Panc1 (cell line): Measurements from ENCODE around the gene C1orf210. TPM values are rescaled to one million over a fixed set of nuclear protein-coding genes. Genes with fewer than 3 reads are reported as not detected.

ENCODE experiments used
- ATAC-seq: fragments of 200-7000 bp; cut with Tn5 transposase; 2 replicates; pipeline ENCODE4 v1.9.1; 2020; ENCODE audit warnings: mild to moderate bottlenecking, moderate library complexity
- BruUV-seq: library from RNA; stranded (reverse); fragments of 400-500 nt; replicated peaks from 2 replicates; lab custom pipeline; 2021; lab: Mats Ljungman, UMichigan
- CTCF ChIA-PET: fragments of 300-600 bp; sonication (Branson Sonifier 250); formaldehyde crosslinking; loops from one replicate; lab custom pipeline; 2022; ENCODE audit warnings: antibody characterized with exemption; lab: Charles Lee
- POLR2A ChIA-PET: fragments of 300-600 bp; sonication (Branson Sonifier 250); formaldehyde crosslinking; loops from one replicate; lab custom pipeline; 2022; ENCODE audit warnings: antibody characterized with exemption; lab: Charles Lee
- DNase-seq: peaks from one replicate; pipeline ENCODE4 v3.0.0-alpha.2; 2010; ENCODE audit warnings: low read depth, low spot score
- H3K27ac ChIP-seq: 2 replicates; pipeline ENCODE4 v1.5.1; 2011; ENCODE audit warnings: mild to moderate bottlenecking, low read length, inconsistent platforms
- H3K27me3 ChIP-seq: fragments of 200-500 bp; sonication (Bioruptor generic); 2 replicates; pipeline ENCODE4 v1.6.0; 2014; ENCODE audit warnings: low read length, inconsistent platforms; ENCODE audit not compliant: control insufficient read depth, insufficient read depth
- H3K36me3 ChIP-seq: fragments of 200-500 bp; sonication (Bioruptor generic); 2 replicates; pipeline ENCODE4 v1.5.1; 2014; ENCODE audit warnings: inconsistent platforms, mild to moderate bottlenecking, low read length, moderate library complexity; ENCODE audit not compliant: control insufficient read depth, insufficient read depth
- H3K4me1 ChIP-seq: 2 replicates; pipeline ENCODE4 v1.5.1; 2011; ENCODE audit warnings: inconsistent platforms, mild to moderate bottlenecking, low read length, moderate library complexity; ENCODE audit not compliant: control insufficient read depth, insufficient read depth
- H3K4me3 ChIP-seq, 2 experiments: 2 replicates each; pipeline ENCODE4 v1.5.1; 2011 to 2012; ENCODE audit warnings: low read depth in 2 of 2, low read length in 2 of 2, mild to moderate bottlenecking in 2 of 2, inconsistent platforms in 1 of 2, moderate library complexity in 1 of 2
- H3K9me3 ChIP-seq: fragments of 200-500 bp; sonication (Bioruptor generic); 2 replicates; pipeline ENCODE4 v1.5.1; 2014; ENCODE audit warnings: low read depth, mild to moderate bottlenecking, inconsistent platforms, low read length, moderate library complexity; ENCODE audit not compliant: control insufficient read depth, insufficient read depth
- CTCF ChIP-seq: fragments of 450-650 bp; IDR thresholded peaks from 2 replicates; pipeline ENCODE4 v1.5.1; 2017; ENCODE audit warnings: mild to moderate bottlenecking
- POLR2AphosphoS5 ChIP-seq: IDR thresholded peaks from 2 replicates; pipeline ENCODE4 v1.6.1; 2012; ENCODE audit warnings: mild to moderate bottlenecking, low read depth, low read length, moderate library complexity
- SIN3A ChIP-seq: IDR thresholded peaks from 2 replicates; pipeline ENCODE4 v1.6.1; 2012; ENCODE audit warnings: low read depth, mild to moderate bottlenecking, low read length, moderate library complexity, borderline replicate concordance; ENCODE audit not compliant: insufficient read depth
- TCF7L2 ChIP-seq: IDR thresholded peaks from 2 replicates; pipeline ENCODE4 v1.6.1; 2011; ENCODE audit warnings: mild to moderate bottlenecking, low read depth, low read length, inconsistent platforms
- in situ Hi-C: cut with HindIII; loops from 2 replicates; pipeline ENCODE4 v1.10.0; 2016; ENCODE audit warnings: low sequenced_read_pairs, low pct_unique_long_range_greater_than_20kb
- intact Hi-C: fragments of 100-400 bp; cut with micrococcal nuclease; formaldehyde crosslinking; loops from one replicate; pipeline ENCODE4 v1.10.0; 2022; ENCODE audit not compliant: unreplicated experiment
- total RNA-seq: library from RNA; stranded (reverse); gene quantifications from one replicate; pipeline ENCODE4 v1.2.1, GENCODE V29; 2021; ENCODE audit not compliant: unreplicated experiment
- TF ChIP-seq, protein P1 (sequence below), 2 experiments: IDR thresholded peaks; 2 replicates each; pipeline ENCODE4 v1.6.1; 2011 to 2012; ENCODE audit warnings: low read depth in 2 of 2, control low read depth in 1 of 2, low read length in 1 of 2, mild to moderate bottlenecking in 1 of 2, moderate library complexity in 1 of 2; ENCODE audit not compliant: insufficient read depth in 1 of 2

C1orf210 gene
- total RNA-seq, 1 experiment from 2014 or later, result not detected

DNA sequence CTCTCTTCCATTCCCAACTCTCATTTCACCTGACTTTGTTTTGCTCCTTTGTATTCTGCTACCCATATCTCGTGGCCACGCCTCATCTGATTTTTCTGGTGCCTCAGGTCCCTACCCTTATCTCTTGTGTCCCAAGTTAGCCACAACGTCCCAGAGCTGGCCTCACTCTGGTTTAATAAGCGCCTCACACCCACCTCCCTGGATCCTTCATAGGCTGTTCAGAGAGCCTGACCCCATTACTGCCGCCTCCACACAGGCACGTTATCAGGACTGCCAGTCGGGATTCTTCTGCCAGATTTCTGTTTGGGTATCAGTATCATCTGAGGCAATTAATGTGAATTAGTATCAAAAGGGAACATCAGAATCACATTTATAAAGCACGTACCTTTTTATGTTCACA, 50.3 kb downstream of the C1orf210 start:
- TF ChIP-seq TCF7L2, result no peak
- TF ChIP-seq POLR2AphosphoS5, result no peak
- DNase-seq (no peak), ATAC-seq (no peak)
- POLR2A ChIA-PET, result no interaction called here
- Histone ChIP-seq H3K27ac (no peak overlapping the region), H3K27me3 (no peaks in the 10 kb centered on the region), H3K4me3 (no peak overlapping the region), H3K9me3 (no peaks in the 10 kb centered on the region), H3K36me3 (no peaks in the 10 kb centered on the region), H3K4me1 (no peaks in the 10 kb centered on the region)
- BruUV-seq, result no TSS peak
- in situ Hi-C loops (no loop called here), intact Hi-C loops (loop anchor here (5.0 kb wide), 1 partner anchor 122 kb away; the partner anchor contains the start of gene CDC20)
- CTCF ChIA-PET, result no interaction called here

GRCh38 chr1:43234267-43234666, 51.1 kb downstream of the C1orf210 start:
- TF ChIP-seq SIN3A (no peak), CTCF (no peak), POLR2AphosphoS5 (no peak), TCF7L2 (no peak)
- TF ChIP-seq, protein P1, sequence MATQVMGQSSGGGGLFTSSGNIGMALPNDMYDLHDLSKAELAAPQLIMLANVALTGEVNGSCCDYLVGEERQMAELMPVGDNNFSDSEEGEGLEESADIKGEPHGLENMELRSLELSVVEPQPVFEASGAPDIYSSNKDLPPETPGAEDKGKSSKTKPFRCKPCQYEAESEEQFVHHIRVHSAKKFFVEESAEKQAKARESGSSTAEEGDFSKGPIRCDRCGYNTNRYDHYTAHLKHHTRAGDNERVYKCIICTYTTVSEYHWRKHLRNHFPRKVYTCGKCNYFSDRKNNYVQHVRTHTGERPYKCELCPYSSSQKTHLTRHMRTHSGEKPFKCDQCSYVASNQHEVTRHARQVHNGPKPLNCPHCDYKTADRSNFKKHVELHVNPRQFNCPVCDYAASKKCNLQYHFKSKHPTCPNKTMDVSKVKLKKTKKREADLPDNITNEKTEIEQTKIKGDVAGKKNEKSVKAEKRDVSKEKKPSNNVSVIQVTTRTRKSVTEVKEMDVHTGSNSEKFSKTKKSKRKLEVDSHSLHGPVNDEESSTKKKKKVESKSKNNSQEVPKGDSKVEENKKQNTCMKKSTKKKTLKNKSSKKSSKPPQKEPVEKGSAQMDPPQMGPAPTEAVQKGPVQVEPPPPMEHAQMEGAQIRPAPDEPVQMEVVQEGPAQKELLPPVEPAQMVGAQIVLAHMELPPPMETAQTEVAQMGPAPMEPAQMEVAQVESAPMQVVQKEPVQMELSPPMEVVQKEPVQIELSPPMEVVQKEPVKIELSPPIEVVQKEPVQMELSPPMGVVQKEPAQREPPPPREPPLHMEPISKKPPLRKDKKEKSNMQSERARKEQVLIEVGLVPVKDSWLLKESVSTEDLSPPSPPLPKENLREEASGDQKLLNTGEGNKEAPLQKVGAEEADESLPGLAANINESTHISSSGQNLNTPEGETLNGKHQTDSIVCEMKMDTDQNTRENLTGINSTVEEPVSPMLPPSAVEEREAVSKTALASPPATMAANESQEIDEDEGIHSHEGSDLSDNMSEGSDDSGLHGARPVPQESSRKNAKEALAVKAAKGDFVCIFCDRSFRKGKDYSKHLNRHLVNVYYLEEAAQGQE (IDR thresholded peaks at IDR 0.05; ENCODE audit: insufficient read depth in 1 of 2, low read depth in 2 of 2, low read length in 1 of 2), result no peak
- no peak overlapping the region for H3K27ac ChIP-seq
- BruUV-seq, result no TSS peak
- intact Hi-C loops (no loop called here), in situ Hi-C loops (no loop called here)
- no peaks in the 10 kb centered on the region for H3K4me1 ChIP-seq
- H3K27me3 ChIP-seq, result no peaks in the 10 kb centered on the region
- H3K9me3 ChIP-seq, result no peaks in the 10 kb centered on the region
- ATAC-seq, result no peak
- DNase-seq, result no peak
- H3K36me3 ChIP-seq, result no peaks in the 10 kb centered on the region
- no peak overlapping the region for H3K4me3 ChIP-seq
- ChIA-PET POLR2A (no interaction called here), CTCF (no interaction called here)

DNA sequence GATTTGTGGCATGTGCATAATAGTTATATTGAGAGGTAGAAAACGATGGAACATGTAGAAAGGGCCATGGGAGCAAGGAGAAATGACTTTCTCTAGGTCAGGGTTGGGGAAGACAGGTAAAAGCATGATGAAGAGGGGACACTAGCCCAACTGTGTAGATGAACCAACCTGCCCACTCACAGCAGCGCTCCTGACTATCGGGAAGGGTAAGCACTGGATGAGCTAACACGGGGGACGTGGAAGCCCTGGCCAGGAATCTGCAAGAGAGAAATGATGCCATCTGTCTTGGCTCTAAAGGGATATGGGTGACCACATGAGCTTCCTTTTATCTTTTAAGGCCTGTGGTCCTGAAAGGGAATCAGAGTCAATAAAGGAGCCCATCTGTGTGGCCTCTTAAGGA, 51.8 kb downstream of the C1orf210 start:
- H3K36me3 ChIP-seq, result no peaks in the 10 kb centered on the region
- in situ Hi-C loops, result no loop called here
- intact Hi-C loops, result no loop called here
- H3K4me1 ChIP-seq, result no peaks in the 10 kb centered on the region
- ATAC-seq (no peak), DNase-seq (no peak)
- no peaks in the 10 kb centered on the region for H3K9me3 ChIP-seq
- BruUV-seq, result no TSS peak
- CTCF ChIA-PET, result no interaction called here
- POLR2A ChIA-PET, result interaction anchor here (0.7 kb wide), 2 partner anchors 686 to 687 kb away, joined by 3 to 5 read pairs; no protein-coding TSS in a partner anchor
- no peak overlapping the region for H3K4me3 ChIP-seq
- no peaks in the 10 kb centered on the region for H3K27me3 ChIP-seq
- TF ChIP-seq CTCF (no peak), POLR2AphosphoS5 (no peak), TCF7L2 (no peak), SIN3A (no peak)
- TF ChIP-seq, protein P1 (IDR thresholded peaks at IDR 0.05; ENCODE audit: insufficient read depth in 1 of 2, low read depth in 2 of 2, low read length in 1 of 2), result no peak
- no peak overlapping the region for H3K27ac ChIP-seq
